H1 (cell line): ENCODE results near the gene TRPV4. TPM values are rescaled to one million over a fixed set of nuclear protein-coding genes. Genes with fewer than 3 reads are reported as not detected.

Source experiments
- CTCF ChIA-PET: fragments of 300-600 bp; sonication (Branson Sonifier 250); formaldehyde crosslinking; loops from one replicate; lab custom pipeline; 2021; ENCODE audit not compliant: partially characterized antibody; lab: Charles Lee
- POLR2A ChIA-PET: fragments of 300-600 bp; sonication (Branson Sonifier 250); formaldehyde crosslinking; loops from one replicate; lab custom pipeline; 2021; ENCODE audit warnings: inconsistent platforms; ENCODE audit not compliant: partially characterized antibody; lab: Charles Lee
- DNase-seq, 2 experiments: peaks; one replicate each; pipeline versions ENCODE4 v3.0.0 to v3.0.0-alpha.2; 2010 to 2022; ENCODE audit warnings: low spot score in 2 of 2, low read depth in 1 of 2, mixed read lengths in 1 of 2
- FAIRE-seq: peaks from 2 replicates; lab custom pipeline; 2011; peaks lifted over from hg19 to GRCh38; lab: Jason Lieb, UNC
- H2AFZ ChIP-seq: 2 replicates; pipeline ENCODE4 v1.8.1; 2012; ENCODE audit warnings: low read length, inconsistent platforms
- H2AK5ac ChIP-seq: 2 replicates; pipeline ENCODE4 v1.6.1; 2013; ENCODE audit warnings: low read depth, low read length
- H2BK120ac ChIP-seq: replicated peaks from 2 replicates; pipeline ENCODE3; 2013; ENCODE audit warnings: low read depth, low read length, inconsistent platforms
- H2BK12ac ChIP-seq: 2 replicates; pipeline ENCODE4 v1.6.1; 2013; ENCODE audit warnings: low read depth, low read length
- H2BK15ac ChIP-seq: 2 replicates; pipeline ENCODE4 v1.6.1; 2013; ENCODE audit warnings: low read length
- H2BK20ac ChIP-seq: 2 replicates; pipeline ENCODE4 v1.6.1; 2013; ENCODE audit warnings: low read length
- H2BK5ac ChIP-seq: 2 replicates; pipeline ENCODE4 v1.6.1; 2013; ENCODE audit warnings: low read depth, low read length
- H3K14ac ChIP-seq: 2 replicates; pipeline ENCODE4 v1.6.1; 2013; ENCODE audit warnings: inconsistent platforms; ENCODE audit not compliant: insufficient read length
- H3K18ac ChIP-seq: 2 replicates; pipeline ENCODE4 v1.6.1; 2013; ENCODE audit warnings: low read length; ENCODE audit errors: extremely low read depth
- H3K23ac ChIP-seq: 2 replicates; pipeline ENCODE4 v1.6.1; 2013; ENCODE audit warnings: inconsistent platforms; ENCODE audit not compliant: insufficient read length
- H3K23me2 ChIP-seq: 2 replicates; pipeline ENCODE4 v1.6.1; 2013; ENCODE audit warnings: low read depth, low read length
- H3K27ac ChIP-seq: 2 replicates; pipeline ENCODE4 v1.6.1; 2011; ENCODE audit warnings: low read depth, low read length, inconsistent platforms
- H3K27me3 ChIP-seq, 4 experiments: replicated peaks in 1 of 4; 1 replicate in 1 of 4; 2 replicates in 3 of 4; pipeline versions ENCODE4 v1.6.1 to v1.8.1; 2011 to 2013; ENCODE audit warnings: low read length in 3 of 4, mild to moderate bottlenecking in 3 of 4, inconsistent platforms in 2 of 4, mixed read lengths in 2 of 4, moderate library complexity in 1 of 4; ENCODE audit not compliant: control insufficient read depth in 3 of 4, insufficient read depth in 3 of 4; ENCODE audit errors: extremely low read depth in 1 of 4
- H3K36me3 ChIP-seq, 4 experiments: 2 replicates each; pipeline versions ENCODE4 v1.6.1 to v1.8.1; 2011 to 2013; ENCODE audit warnings: mild to moderate bottlenecking in 4 of 4, low read length in 3 of 4, moderate library complexity in 2 of 4, control low read depth in 1 of 4, inconsistent platforms in 1 of 4; ENCODE audit not compliant: insufficient read depth in 4 of 4, control insufficient read depth in 2 of 4
- H3K4ac ChIP-seq: replicated peaks from 2 replicates; pipeline ENCODE3; 2013; ENCODE audit warnings: low read length, low read depth, mixed read lengths, inconsistent platforms; ENCODE audit not compliant: insufficient read length
- H3K4me1 ChIP-seq, 4 experiments: replicated peaks in 1 of 4; 1 replicate in 1 of 4; 2 replicates in 3 of 4; pipeline versions ENCODE4 v1.6.1 to v1.8.1; 2011 to 2013; ENCODE audit warnings: low read length in 3 of 4, inconsistent platforms in 2 of 4, mixed read lengths in 1 of 4; ENCODE audit not compliant: insufficient read depth in 4 of 4, control insufficient read depth in 3 of 4
- H3K4me2 ChIP-seq, 2 experiments: 2 replicates each; pipeline versions ENCODE4 v1.6.1 to v1.8.1; 2011 to 2013; ENCODE audit warnings: low read depth in 2 of 2, low read length in 2 of 2, control low read depth in 1 of 2, inconsistent platforms in 1 of 2, mild to moderate bottlenecking in 1 of 2; ENCODE audit not compliant: insufficient read depth in 1 of 2
- H3K4me3 ChIP-seq, 4 experiments: fragments of 200-600, 300-600 bp in 1 of 4; sonication (generic), shearing (Covaris generic), sonication (Bioruptor Twin) in 1 of 4; 2 replicates each; pipeline versions ENCODE4 v1.5.1 to v1.8.1; 2011 to 2016; ENCODE audit warnings: low read length in 4 of 4, low read depth in 3 of 4, control low read depth in 2 of 4, inconsistent platforms in 2 of 4, mild to moderate bottlenecking in 2 of 4, mixed read lengths in 1 of 4, moderate library complexity in 1 of 4; ENCODE audit not compliant: insufficient read depth in 2 of 4; ENCODE audit errors: extremely low read depth in 1 of 4
- H3K56ac ChIP-seq: replicated peaks from 2 replicates; pipeline ENCODE3; 2013; ENCODE audit warnings: low read depth, mild to moderate bottlenecking, mixed read lengths, low read length, inconsistent platforms; ENCODE audit not compliant: insufficient read length
- H3K79me1 ChIP-seq: 2 replicates; pipeline ENCODE4 v1.6.1; 2013; ENCODE audit warnings: low read depth, low read length, control low read depth
- H3K79me2 ChIP-seq, 2 experiments: 2 replicates each; pipeline versions ENCODE4 v1.6.1 to v1.8.1; 2012 to 2013; ENCODE audit warnings: low read length in 2 of 2, mild to moderate bottlenecking in 2 of 2, inconsistent platforms in 1 of 2; ENCODE audit not compliant: insufficient read depth in 2 of 2, control insufficient read depth in 1 of 2
- H3K9ac ChIP-seq, 4 experiments: replicated peaks in 1 of 4; 1 replicate in 1 of 4; 2 replicates in 3 of 4; pipeline versions ENCODE4 v1.6.1 to v1.8.1; 2011 to 2013; ENCODE audit warnings: low read depth in 3 of 4, low read length in 3 of 4, control low read depth in 2 of 4, mild to moderate bottlenecking in 2 of 4, moderate library complexity in 2 of 4, inconsistent platforms in 1 of 4; ENCODE audit errors: extremely low read depth in 1 of 4
- H3K9me3 ChIP-seq, 2 experiments: 2 replicates each; pipeline versions ENCODE4 v1.6.1 to v1.8.1; 2012 to 2013; ENCODE audit warnings: mild to moderate bottlenecking in 2 of 2, moderate library complexity in 2 of 2, control low read depth in 1 of 2, inconsistent platforms in 1 of 2, low read depth in 1 of 2, low read length in 1 of 2, mixed read lengths in 1 of 2; ENCODE audit not compliant: insufficient read depth in 2 of 2
- H4K20me1 ChIP-seq, 2 experiments: replicated peaks in 1 of 2; 2 replicates each; pipeline versions ENCODE3 to v1.8.1; 2011 to 2013; ENCODE audit warnings: inconsistent platforms in 2 of 2, low read length in 2 of 2, mild to moderate bottlenecking in 1 of 2; ENCODE audit not compliant: insufficient read depth in 2 of 2, control insufficient read depth in 1 of 2
- H4K5ac ChIP-seq: 2 replicates; pipeline ENCODE4 v1.6.1; 2013; ENCODE audit warnings: low read length, low read depth, mixed read lengths, inconsistent platforms; ENCODE audit not compliant: insufficient read length
- H4K8ac ChIP-seq: 2 replicates; pipeline ENCODE4 v1.8.0; 2013; ENCODE audit warnings: mild to moderate bottlenecking, moderate library complexity, low read length, inconsistent platforms; ENCODE audit not compliant: insufficient read depth; ENCODE audit errors: extremely low read depth
- H4K91ac ChIP-seq: replicated peaks from 2 replicates; pipeline ENCODE3; 2013; ENCODE audit warnings: low read length, mixed read lengths, inconsistent platforms; ENCODE audit not compliant: insufficient read length
- ATF3 ChIP-seq: IDR thresholded peaks from 2 replicates; pipeline ENCODE4 v1.6.1; 2011; ENCODE audit warnings: low read depth, mild to moderate bottlenecking, low read length; ENCODE audit not compliant: insufficient read depth
- JUN ChIP-seq: IDR thresholded peaks from 2 replicates; pipeline ENCODE4 v1.6.1; 2011; ENCODE audit warnings: low read depth, mild to moderate bottlenecking, improper control_type of control experiment, low read length
- RAD21 ChIP-seq, 2 experiments: IDR thresholded peaks in 1 of 2; conservative IDR thresholded peaks in 1 of 2; 2 replicates each; pipeline ENCODE4 v1.6.1; 2011; ENCODE audit warnings: low read depth in 2 of 2, low read length in 2 of 2, improper control_type of control experiment in 1 of 2, inconsistent platforms in 1 of 2, mild to moderate bottlenecking in 1 of 2, moderate library complexity in 1 of 2
- RBBP5 ChIP-seq: IDR thresholded peaks from 2 replicates; pipeline ENCODE4 v1.7.1; 2012; ENCODE audit warnings: low read depth, mild to moderate bottlenecking, inconsistent platforms, low read length, moderate library complexity, borderline replicate concordance
- TEAD4 ChIP-seq: IDR thresholded peaks from 2 replicates; pipeline ENCODE4 v1.6.1; 2012; ENCODE audit warnings: low read depth, low read length, inconsistent platforms, mixed read lengths
- WGBS, 2 experiments: shearing (Covaris generic) in 1 of 2; methylation state at CpG; one replicate each; pipeline versions ENCODE4 v1.1.6 to v1.1.7; 2013 to 2015; ENCODE audit warnings: low lambda C conversion rate in 2 of 2, mixed read lengths in 2 of 2, inconsistent platforms in 1 of 2, low coverage in 1 of 2, missing lambda C conversion rate in 1 of 2; ENCODE audit not compliant: insufficient replicate concordance in 2 of 2, insufficient coverage in 1 of 2, insufficient read length in 1 of 2; ENCODE audit errors: extremely low coverage in 1 of 2, missing lambda C conversion rate in 1 of 2; 5-methylcytosine and 5-hydroxymethylcytosine counted together
- polyA plus RNA-seq, 7 experiments: library from polyadenylated mRNA; depleted of rRNA in 3 of 7; stranded (reverse) in 5 of 7; unstranded in 2 of 7; fragments of >200 nt in 5 of 7; fragments of 200-250 nt in 2 of 7; gene quantifications; 1 replicate in 5 of 7; 2 replicates in 1 of 7; 4 replicates in 1 of 7; pipeline versions ENCODE4 v1.2.1 to v1.2.3, GENCODE V29; 2011 to 2013; ENCODE audit warnings: missing spikeins in 2 of 7, mixed read lengths in 2 of 7
- total RNA-seq: library from RNA; stranded (reverse); fragmentation: NEBNext Ultra II Directional; extraction: Animal tissue kit (Norgen Biotek cat#: 25700); gene quantifications from 2 replicates; pipeline ENCODE4 v1.2.1, GENCODE V29; 2021

Gene TRPV4
- total and polyA plus RNA-seq, 2 of the 8 experiments (the other 6 are each of a cell fraction or from before 2014, with no cell fraction given): 2.1 to 6.2 TPM

- Histone ChIP-seq H4K20me1 (peaks cover 0 to 2% of the 10 kb centered on the region in 2 experiments), H3K27ac (no peak overlapping the region), H3K79me2 (no peaks in the 10 kb centered on the region), H3K9me3 (no peaks in the 10 kb centered on the region; a peak in 1 of 4 replicates), H2BK20ac (no peak overlapping the region), H3K14ac (no peak overlapping the region), H3K9ac (no peak overlapping the region), H2AFZ (no peak overlapping the region), H2BK5ac (no peak overlapping the region), H4K8ac (no peak overlapping the region), H3K27me3 (no peaks in the 10 kb centered on the region), H4K5ac (no peak overlapping the region), H3K4me2 (no peak overlapping the region), H3K79me1 (no peaks in the 10 kb centered on the region), H2BK12ac (no peak overlapping the region), H3K18ac (no peak overlapping the region), H2BK120ac (no peak overlapping the region), H3K23me2 (no peaks in the 10 kb centered on the region), H3K56ac (no peak overlapping the region), H3K4me3 (no peak overlapping the region), H2AK5ac (no peak overlapping the region), H3K36me3 (no peaks in the 10 kb centered on the region), H3K4me1 (no peaks in the 10 kb centered on the region), H4K91ac (no peak overlapping the region), H3K4ac (no peak overlapping the region), H2BK15ac (no peak overlapping the region), H3K23ac (no peak overlapping the region)
- DNase-seq (no peak), FAIRE-seq (no peak)
- POLR2A ChIA-PET: interaction anchor here (1.3 kb wide), 1 partner anchor 20 kb away, joined by 3 read pairs; no protein-coding TSS in a partner anchor
- TF ChIP-seq RAD21 (IDR thresholded peaks at IDR 0.05 in 1 of 2, conservative IDR thresholded peaks at IDR 0.05 in 1 of 2; ENCODE audit: low read depth in 2 of 2, low read length in 2 of 2) (no peak), RBBP5 (no peak), TEAD4 (no peak), JUN (no peak), ATF3 (no peak)
- CTCF ChIA-PET: interaction anchor here (1.7 to 4.4 kb wide), 2 partner anchors 10 to 11 kb away, joined by 6 to 16 read pairs; no protein-coding TSS in a partner anchor
- WGBS, 2 experiments: 88% methylated on average over 9 of the region's 9 CpGs; no CpG with 5 or more reads in 1 of the 2 experiments
Observed at GRCh38 chr12:109786799-109787198, 46.4 kb downstream of the TRPV4 start.
